ENCODE results near the gene ETV1. TPM values are rescaled to one million over a fixed set of nuclear protein-coding genes. Genes with fewer than 3 reads are reported as not detected.

ETV1 gene
- total RNA-seq, 1 experiment from 2014 or later: 0.52 TPM

- Histone ChIP-seq H3K27me3 (replicated peaks; ENCODE audit: control insufficient read depth, insufficient read depth, low read length) (no peaks in the 10 kb centered on the region), H3K9me3 (no peaks in the 10 kb centered on the region), H3K4me3 (ENCODE audit: low read depth, low read length) (no peak overlapping the region), H3K4me1 (no peaks in the 10 kb centered on the region), H3K36me3 (ENCODE audit: control insufficient read depth, insufficient read depth, low read length) (no peaks in the 10 kb centered on the region)
- ChIA-PET CTCF (no interaction called here), POLR2A (no interaction called here)
- no TSS peak for BruUV-seq (replicated peaks)
- no peak for TF ChIP-seq CTCF (IDR thresholded peaks at IDR 0.05; ENCODE audit: insufficient read depth in 1 of 2, low read depth in 1 of 2, low read length in 1 of 2, severe bottlenecking in 1 of 2, unreplicated experiment in 1 of 2)
- Mint-ChIP-seq H3K27ac (ENCODE audit: unreplicated experiment) (no peak overlapping the region), H3K4me1 (ENCODE audit: low read depth, unreplicated experiment) (no peaks in the 10 kb centered on the region), H3K36me3 (ENCODE audit: insufficient read depth, unreplicated experiment) (no peaks in the 10 kb centered on the region), H3K27me3 (ENCODE audit: insufficient read depth, unreplicated experiment) (no peaks in the 10 kb centered on the region), H3K4me3 (ENCODE audit: unreplicated experiment) (no peak overlapping the region), H3K9me3 (ENCODE audit: unreplicated experiment) (no peaks in the 10 kb centered on the region)
- intact Hi-C loops (cut with micrococcal nuclease; ENCODE audit: unreplicated experiment): no loop called here
- DNase-seq: no peak
Measured at GRCh38 chr7:13851736-13852135, 137.7 kb downstream of the ETV1 start.

DNA sequence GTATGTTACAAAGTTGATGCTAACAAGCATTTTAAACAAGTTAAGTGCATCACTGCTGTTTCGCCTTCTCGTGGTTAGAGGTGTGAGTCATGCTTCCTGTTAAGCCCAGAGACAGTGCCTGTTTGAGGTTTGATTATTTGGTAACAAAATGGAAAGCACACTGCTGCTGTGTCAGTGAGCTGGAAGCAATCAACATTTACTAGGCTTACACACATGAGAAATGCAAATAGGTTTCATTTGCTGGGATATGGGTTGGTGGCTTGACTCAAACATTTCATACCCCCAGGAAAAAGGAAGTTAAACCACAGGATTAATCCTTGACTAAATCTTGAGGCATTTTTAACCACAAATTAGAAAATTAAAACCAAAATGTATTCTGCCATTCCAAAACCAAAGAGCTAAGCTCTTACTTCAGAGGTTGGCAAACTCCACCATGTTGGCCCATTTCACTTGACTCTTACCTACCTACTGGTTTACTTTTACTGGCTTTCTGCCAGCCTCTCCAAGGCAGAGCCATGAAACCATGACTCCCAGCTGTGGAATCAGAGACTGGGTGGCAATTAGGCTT is 139.2 kb downstream of the ETV1 start:
- H3K27me3 ChIP-seq (replicated peaks; ENCODE audit: control insufficient read depth, insufficient read depth, low read length): no peaks in the 10 kb centered on the region
- Mint-ChIP-seq H3K4me1 (ENCODE audit: low read depth, unreplicated experiment) (no peaks in the 10 kb centered on the region), H3K27me3 (ENCODE audit: insufficient read depth, unreplicated experiment) (no peaks in the 10 kb centered on the region), H3K27ac (ENCODE audit: unreplicated experiment) (no peak overlapping the region), H3K4me3 (ENCODE audit: unreplicated experiment) (no peak overlapping the region), H3K36me3 (ENCODE audit: insufficient read depth, unreplicated experiment) (no peaks in the 10 kb centered on the region), H3K9me3 (ENCODE audit: unreplicated experiment) (no peaks in the 10 kb centered on the region)
- ChIA-PET CTCF (no interaction called here), POLR2A (no interaction called here)
- no peak for DNase-seq
- no peak for TF ChIP-seq CTCF (IDR thresholded peaks at IDR 0.05; ENCODE audit: insufficient read depth in 1 of 2, low read depth in 1 of 2, low read length in 1 of 2, severe bottlenecking in 1 of 2, unreplicated experiment in 1 of 2)
- H3K9me3 ChIP-seq: no peaks in the 10 kb centered on the region
- no peaks in the 10 kb centered on the region for H3K36me3 ChIP-seq (ENCODE audit: control insufficient read depth, insufficient read depth, low read length)
- intact Hi-C loops (cut with micrococcal nuclease; ENCODE audit: unreplicated experiment): no loop called here
- H3K4me3 ChIP-seq (ENCODE audit: low read depth, low read length): no peak overlapping the region
- no peaks in the 10 kb centered on the region for H3K4me1 ChIP-seq
- BruUV-seq (replicated peaks): no TSS peak

GRCh38 chr7:13849163-13849892 is 140.1 kb downstream of the ETV1 start:
- Histone ChIP-seq H3K4me3 (ENCODE audit: low read depth, low read length) (no peak overlapping the region), H3K4me1 (no peaks in the 10 kb centered on the region), H3K36me3 (ENCODE audit: control insufficient read depth, insufficient read depth, low read length) (no peaks in the 10 kb centered on the region), H3K9me3 (no peaks in the 10 kb centered on the region), H3K27me3 (replicated peaks; ENCODE audit: control insufficient read depth, insufficient read depth, low read length) (no peaks in the 10 kb centered on the region)
- no TSS peak for BruUV-seq (replicated peaks)
- TF ChIP-seq CTCF (IDR thresholded peaks at IDR 0.05; ENCODE audit: insufficient read depth in 1 of 2, low read depth in 1 of 2, low read length in 1 of 2, severe bottlenecking in 1 of 2, unreplicated experiment in 1 of 2): no peak
- no peaks in the 10 kb centered on the region for H3K4me1 Mint-ChIP-seq (ENCODE audit: low read depth, unreplicated experiment)
- H3K9me3 Mint-ChIP-seq (ENCODE audit: unreplicated experiment): no peaks in the 10 kb centered on the region
- no peak overlapping the region for H3K4me3 Mint-ChIP-seq (ENCODE audit: unreplicated experiment)
- no peak overlapping the region for H3K27ac Mint-ChIP-seq (ENCODE audit: unreplicated experiment)
- intact Hi-C loops (cut with micrococcal nuclease; ENCODE audit: unreplicated experiment): no loop called here
- H3K27me3 Mint-ChIP-seq (ENCODE audit: insufficient read depth, unreplicated experiment): no peaks in the 10 kb centered on the region
- POLR2A ChIA-PET: no interaction called here
- no peaks in the 10 kb centered on the region for H3K36me3 Mint-ChIP-seq (ENCODE audit: insufficient read depth, unreplicated experiment)
- DNase-seq: no peak
- CTCF ChIA-PET: interaction anchor here (0.6 kb wide), 2 partner anchors 102 to 229 kb away, joined by 3 to 5 read pairs; no protein-coding TSS in a partner anchor

All from Caco-2 (cell line).